Measurements from ENCODE around the gene ASS1.

Gene ASS1

DNA sequence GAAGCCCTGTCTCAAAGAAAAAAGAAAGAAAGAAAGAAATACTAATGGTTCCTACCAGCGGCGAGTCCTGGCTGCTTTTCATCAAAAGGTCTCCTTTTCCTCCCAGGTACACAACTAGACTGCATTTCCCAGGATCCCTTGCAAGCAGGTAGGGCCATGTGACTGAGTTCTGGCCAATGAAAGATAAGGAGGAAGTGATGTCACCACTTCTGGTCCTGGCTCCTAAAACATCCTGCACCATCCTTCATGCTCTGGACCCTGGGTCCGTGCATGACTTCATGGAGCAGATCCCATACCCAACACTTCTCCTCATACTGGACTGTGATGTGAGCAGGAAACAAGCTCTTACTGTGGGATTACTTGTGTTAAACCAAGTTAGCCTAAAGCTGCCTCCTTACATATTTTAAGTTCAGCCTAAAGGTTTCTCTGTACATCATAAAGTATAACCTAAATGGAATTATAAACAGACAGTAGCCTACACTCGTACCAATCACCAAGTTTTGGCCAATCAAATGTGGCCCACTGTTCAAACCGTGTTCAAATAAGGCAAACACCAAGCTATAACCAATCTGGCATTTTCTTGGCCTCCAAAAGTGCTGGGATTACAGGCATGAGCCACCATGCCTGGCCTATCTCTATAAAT lies 104.5 kb downstream of the ASS1 start:
- TF ChIP-seq POLR2A (IDR thresholded peaks at IDR 0.05; ENCODE audit: low read length) (no peak), GATA1 (IDR thresholded peaks at IDR 0.05; ENCODE audit: low read depth, low read length) (no peak)
- peak in 1 of 2 experiments; percentile 23 for DNase-seq
